ENCODE data around the gene RDX. TPM values are rescaled to one million over a fixed set of nuclear protein-coding genes. Genes with fewer than 3 reads are reported as not detected.
"Not testable (repeated sequence)": the region's sequence is repeated elsewhere in the genome, so short reads cannot be mapped to it uniquely, and the experiment has no call there.

The RDX gene
- total RNA-seq, 2 donors from 2014 or later, result 45.9 to 74.0 TPM

- no peaks in the 10 kb centered on the region for H3K36me3 Mint-ChIP-seq
- DNase-seq (ENCODE audit: low spot score in 2 of 2), result no peak
- H3K27ac Mint-ChIP-seq, result no peak overlapping the region
- no peaks in the 10 kb centered on the region for H3K9me3 Mint-ChIP-seq
- ATAC-seq, result no peak
Measured at GRCh38 chr11:110198031-110198729, 98.2 kb downstream of the RDX start.

- peaks cover 0 to 4% of the 10 kb centered on the region in 2 donors for H3K9me3 Mint-ChIP-seq
- H3K27ac Mint-ChIP-seq, result no peak overlapping the region
Measured at GRCh38 chr11:110196884-110197420, 99.5 kb downstream of the RDX start.

GRCh38 chr11:110196241-110196754, 100.1 kb downstream of the RDX start:
- H3K36me3 Mint-ChIP-seq, result no peaks in the 10 kb centered on the region
- H3K27ac Mint-ChIP-seq, result no peak overlapping the region
- peaks cover 0 to 4% of the 10 kb centered on the region in 2 donors for H3K9me3 Mint-ChIP-seq
- no peak for ATAC-seq
- no peak for DNase-seq (ENCODE audit: low spot score in 2 of 2)

More at GRCh38 chr11:110196884-110197420, 99.5 kb downstream of the RDX start:
- H3K36me3 Mint-ChIP-seq, result no peaks in the 10 kb centered on the region
- no peak for DNase-seq (ENCODE audit: low spot score in 2 of 2)
- no peak for ATAC-seq

- H3K36me3 Mint-ChIP-seq; H3K9me3 Mint-ChIP-seq; DNase-seq (ENCODE audit: low spot score in 2 of 2); H3K27ac Mint-ChIP-seq; ATAC-seq: not testable (repeated sequence)
Measured at GRCh38 chr11:110194211-110194766, 102.1 kb downstream of the RDX start.

- not testable (repeated sequence) for DNase-seq (ENCODE audit: low spot score in 2 of 2); H3K36me3 Mint-ChIP-seq; H3K27ac Mint-ChIP-seq; H3K9me3 Mint-ChIP-seq; ATAC-seq
Measured at GRCh38 chr11:110192604-110193282, 103.7 kb downstream of the RDX start.

GRCh38 chr11:110190885-110191284, 105.5 kb downstream of the RDX start:
- ATAC-seq, result no peak
- H3K9me3 Mint-ChIP-seq, result peaks cover 0 to 4% of the 10 kb centered on the region in 2 donors
- no peak for DNase-seq (ENCODE audit: low spot score in 2 of 2)
- H3K36me3 Mint-ChIP-seq, result no peaks in the 10 kb centered on the region
- no peak overlapping the region for H3K27ac Mint-ChIP-seq

- no peak for ATAC-seq
- no peak overlapping the region for H3K27ac Mint-ChIP-seq
Measured at GRCh38 chr11:110187731-110188130, 108.7 kb downstream of the RDX start.

GRCh38 chr11:110186867-110187266, 109.5 kb downstream of the RDX start:
- ATAC-seq, result no peak
- no peaks in the 10 kb centered on the region for H3K36me3 Mint-ChIP-seq

More at GRCh38 chr11:110187731-110188130, 108.7 kb downstream of the RDX start:
- Mint-ChIP-seq H3K36me3 (no peaks in the 10 kb centered on the region), H3K9me3 (no peaks in the 10 kb centered on the region)
- DNase-seq (ENCODE audit: low spot score in 2 of 2), result no peak

GRCh38 chr11:110186456-110186855, 110.0 kb downstream of the RDX start:
- no peak for ATAC-seq
- no peak for DNase-seq (ENCODE audit: low spot score in 2 of 2)
- peak overlapping the region in 1 of 2 donors; percentile 35 for H3K27ac Mint-ChIP-seq
- no peaks in the 10 kb centered on the region for H3K9me3 Mint-ChIP-seq
- no peaks in the 10 kb centered on the region for H3K36me3 Mint-ChIP-seq

More at GRCh38 chr11:110186867-110187266, 109.5 kb downstream of the RDX start:
- no peak for DNase-seq (ENCODE audit: low spot score in 2 of 2)
- no peaks in the 10 kb centered on the region for H3K9me3 Mint-ChIP-seq
- H3K27ac Mint-ChIP-seq, result no peak overlapping the region

GRCh38 chr11:110185599-110185998, 110.8 kb downstream of the RDX start:
- H3K9me3 Mint-ChIP-seq, result no peaks in the 10 kb centered on the region
- H3K36me3 Mint-ChIP-seq, result no peaks in the 10 kb centered on the region
- DNase-seq (ENCODE audit: low spot score in 2 of 2) (no peak), ATAC-seq (no peak)
- H3K27ac Mint-ChIP-seq, result no peak overlapping the region

GRCh38 chr11:110185121-110185591, 111.3 kb downstream of the RDX start:
- ATAC-seq (no peak), DNase-seq (ENCODE audit: low spot score in 2 of 2) (no peak)
- H3K36me3 Mint-ChIP-seq, result no peaks in the 10 kb centered on the region
- no peak overlapping the region for H3K27ac Mint-ChIP-seq
- H3K9me3 Mint-ChIP-seq, result no peaks in the 10 kb centered on the region

- Mint-ChIP-seq H3K36me3 (no peaks in the 10 kb centered on the region), H3K9me3 (no peaks in the 10 kb centered on the region), H3K27ac (no peak overlapping the region)
- DNase-seq (ENCODE audit: low spot score in 2 of 2) (no peak), ATAC-seq (no peak)
Measured at GRCh38 chr11:110184456-110184855, 112.0 kb downstream of the RDX start.

- ATAC-seq (peak; percentile 45 to 79), DNase-seq (ENCODE audit: low spot score in 2 of 2) (no peak)
- Mint-ChIP-seq H3K27ac (no peak overlapping the region), H3K9me3 (no peaks in the 10 kb centered on the region), H3K36me3 (no peaks in the 10 kb centered on the region)
Measured at GRCh38 chr11:110182886-110183285, 113.5 kb downstream of the RDX start.

GRCh38 chr11:110179064-110179463, 117.3 kb downstream of the RDX start:
- DNase-seq (ENCODE audit: low spot score in 2 of 2) (no peak), ATAC-seq (no peak)
- peak overlapping the region in 1 of 2 donors; percentile 0 for H3K27ac Mint-ChIP-seq
- H3K9me3 Mint-ChIP-seq, result no peaks in the 10 kb centered on the region
- no peaks in the 10 kb centered on the region for H3K36me3 Mint-ChIP-seq

GRCh38 chr11:110177086-110177456, 119.3 kb downstream of the RDX start:
- Mint-ChIP-seq H3K36me3 (no peaks in the 10 kb centered on the region), H3K27ac (no peak overlapping the region), H3K9me3 (no peaks in the 10 kb centered on the region)
- DNase-seq (ENCODE audit: low spot score in 2 of 2), result no peak
- ATAC-seq, result no peak

- no peaks in the 10 kb centered on the region for H3K9me3 Mint-ChIP-seq
- ATAC-seq (no peak), DNase-seq (ENCODE audit: low spot score in 2 of 2) (no peak)
- no peak overlapping the region for H3K27ac Mint-ChIP-seq
- no peaks in the 10 kb centered on the region for H3K36me3 Mint-ChIP-seq
Measured at GRCh38 chr11:110176366-110177085, 119.9 kb downstream of the RDX start.

All from activated naive CD4-positive, alpha-beta T cell treated with anti-CD3 and anti-CD28 coated beads, Interleukin-2, amount 50 U/mL, for 72 hours (primary cell).